ENCODE measurements around the gene ANKIB1.

The ANKIB1 gene

GRCh38 chr7:92228100-92228499 is 17.7 kb upstream of the ANKIB1 start:
- no peak for TF ChIP-seq CTCF (IDR thresholded peaks at IDR 0.05; ENCODE audit: low read depth, low read length)
- in situ Hi-C loops (cut with HindIII; ENCODE audit: low sequenced_read_pairs), result no loop called here
- DNase-seq (ENCODE audit: low read depth, low spot score), result no peak
- no peak overlapping the region for H3K4me3 ChIP-seq (ENCODE audit: low read depth, low read length)

GRCh38 chr7:92228742-92229141 is 17.0 kb upstream of the ANKIB1 start:
- in situ Hi-C loops (cut with HindIII; ENCODE audit: low sequenced_read_pairs), result no loop called here
- no peak for TF ChIP-seq CTCF (IDR thresholded peaks at IDR 0.05; ENCODE audit: low read depth, low read length)
- DNase-seq (ENCODE audit: low read depth, low spot score), result no peak
- H3K4me3 ChIP-seq (ENCODE audit: low read depth, low read length), result no peak overlapping the region

- TF ChIP-seq CTCF (IDR thresholded peaks at IDR 0.05; ENCODE audit: low read depth, low read length), result no peak
- H3K4me3 ChIP-seq (ENCODE audit: low read depth, low read length), result no peak overlapping the region
- no peak for DNase-seq (ENCODE audit: low read depth, low spot score)
- in situ Hi-C loops (cut with HindIII; ENCODE audit: low sequenced_read_pairs), result no loop called here
These were observed 15.2 kb upstream of the ANKIB1 start for GRCh38 chr7:92230547-92230946.

GRCh38 chr7:92242972-92243371 is 2.8 kb upstream of the ANKIB1 start:
- no peak overlapping the region for H3K4me3 ChIP-seq (ENCODE audit: low read depth, low read length)
- no peak for TF ChIP-seq CTCF (IDR thresholded peaks at IDR 0.05; ENCODE audit: low read depth, low read length)
- in situ Hi-C loops (cut with HindIII; ENCODE audit: low sequenced_read_pairs), result no loop called here
- no peak for DNase-seq (ENCODE audit: low read depth, low spot score)

DNA sequence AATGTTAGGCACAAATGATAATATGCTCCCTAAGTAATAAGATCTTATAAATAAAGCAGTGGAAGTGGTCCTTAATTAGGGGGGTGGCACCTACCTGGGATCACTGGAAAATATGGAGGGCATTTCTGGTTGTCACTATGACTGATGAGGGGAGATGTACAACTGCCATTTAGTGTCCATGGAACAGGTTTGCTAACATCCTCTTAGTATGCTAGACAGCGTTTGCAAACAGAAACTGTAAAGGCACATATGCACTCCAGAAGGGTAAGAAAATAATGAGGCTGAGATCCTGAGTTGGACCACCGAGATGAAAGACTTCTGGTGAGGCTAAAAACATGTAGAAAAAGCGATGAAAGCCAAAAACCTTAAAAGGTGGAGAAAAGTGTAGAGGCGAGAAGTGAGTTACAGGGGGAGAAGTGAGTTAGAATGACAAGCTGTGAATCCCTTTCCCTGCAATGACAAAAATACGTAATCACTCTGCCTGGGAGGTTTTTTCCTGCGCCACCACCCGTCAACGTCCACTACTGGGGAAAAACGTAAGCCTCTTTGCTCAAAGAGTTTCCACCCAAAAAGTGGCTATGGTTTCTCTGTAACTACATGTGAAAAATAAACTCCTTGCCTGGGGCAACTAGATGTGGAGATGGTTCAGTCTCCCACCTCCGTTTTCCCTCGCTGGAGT is 827 bp upstream of the ANKIB1 start:
- peak; percentile 8 for DNase-seq (ENCODE audit: low read depth, low spot score)
- TF ChIP-seq CTCF (IDR thresholded peaks at IDR 0.05; ENCODE audit: low read depth, low read length), result no peak
- in situ Hi-C loops (cut with HindIII; ENCODE audit: low sequenced_read_pairs), result no loop called here
- peak overlapping the region; percentile 64 for H3K4me3 ChIP-seq (ENCODE audit: low read depth, low read length)

GRCh38 chr7:92246360-92247101 is 757 bp downstream of the ANKIB1 start:
- peak overlapping the region; percentile 64 for H3K4me3 ChIP-seq (ENCODE audit: low read depth, low read length)
- in situ Hi-C loops (cut with HindIII; ENCODE audit: low sequenced_read_pairs), result no loop called here
- no peak for TF ChIP-seq CTCF (IDR thresholded peaks at IDR 0.05; ENCODE audit: low read depth, low read length)
- DNase-seq (ENCODE audit: low read depth, low spot score), result peak; percentile 26

Data from astrocyte of the spinal cord (primary cell).